HG03571 (cell line): ENCODE data around the gene RBFOX1.

Source experiments
- ATAC-seq: cut with Tn5 transposase; IDR thresholded peaks from one replicate; pipeline ENCODE4 v1.9.1; 2021; ENCODE audit not compliant: unreplicated experiment

RBFOX1 gene

GRCh38 chr16:7651803-7652570 is 319.3 kb downstream of the RBFOX1 start:
- no peak for ATAC-seq

- ATAC-seq, result no peak
These were observed 321.3 kb downstream of the RBFOX1 start for GRCh38 chr16:7653746-7654461.

- no peak for ATAC-seq
These were observed 343.0 kb downstream of the RBFOX1 start for GRCh38 chr16:7675628-7676027.

GRCh38 chr16:7680296-7680695 is 347.7 kb downstream of the RBFOX1 start:
- ATAC-seq, result no peak

- no peak for ATAC-seq
These were observed 356.2 kb downstream of the RBFOX1 start for GRCh38 chr16:7688811-7689210.

- ATAC-seq, result no peak
These were observed 356.6 kb downstream of the RBFOX1 start for GRCh38 chr16:7689234-7689633.

- no peak for ATAC-seq
These were observed 358.9 kb downstream of the RBFOX1 start for GRCh38 chr16:7691533-7691932.

GRCh38 chr16:7703672-7704071 is 371.0 kb downstream of the RBFOX1 start:
- ATAC-seq, result no peak

GRCh38 chr16:7705885-7706284 is 373.2 kb downstream of the RBFOX1 start:
- ATAC-seq, result no peak

- ATAC-seq, result no peak
These were observed 376.5 kb downstream of the RBFOX1 start for GRCh38 chr16:7709186-7709585.

GRCh38 chr16:7713244-7713643 is 380.6 kb downstream of the RBFOX1 start:
- no peak for ATAC-seq

GRCh38 chr16:7714775-7715174 is 382.1 kb downstream of the RBFOX1 start:
- no peak for ATAC-seq

GRCh38 chr16:7716660-7717550 is 384.3 kb downstream of the RBFOX1 start:
- ATAC-seq, result no peak

- ATAC-seq, result no peak
These were observed 390.1 kb downstream of the RBFOX1 start for GRCh38 chr16:7722761-7723160.

- no peak for ATAC-seq
These were observed 398.5 kb downstream of the RBFOX1 start for GRCh38 chr16:7731141-7731540.

- no peak for ATAC-seq
These were observed 403.6 kb downstream of the RBFOX1 start for GRCh38 chr16:7736138-7736665.

GRCh38 chr16:7742626-7743025 is 410.0 kb downstream of the RBFOX1 start:
- no peak for ATAC-seq

GRCh38 chr16:7744546-7745264 is 412.1 kb downstream of the RBFOX1 start:
- no peak for ATAC-seq

GRCh38 chr16:7745276-7745675 is 412.6 kb downstream of the RBFOX1 start:
- no peak for ATAC-seq

- ATAC-seq, result no peak
These were observed 414.3 kb downstream of the RBFOX1 start for GRCh38 chr16:7746941-7747340.

GRCh38 chr16:7748522-7748921 is 415.9 kb downstream of the RBFOX1 start:
- no peak for ATAC-seq
